ENCODE results near the gene ITGB7.

ITGB7 gene

GRCh38 chr12:53145383-53146260, 61.4 kb downstream of the ITGB7 start:
- no peak for DNase-seq (ENCODE audit: low spot score)

- DNase-seq (ENCODE audit: low spot score) = no peak
These were observed 63.7 kb downstream of the ITGB7 start for GRCh38 chr12:53143355-53143754.

All from iPS-NIHi11 (cell line).